ENCODE measurements around the gene ARHGAP6. TPM values are rescaled to one million over a fixed set of nuclear protein-coding genes. Genes with fewer than 3 reads are reported as not detected.

Gene ARHGAP6
- total and polyA plus RNA-seq, 2 of the 4 experiments (the other 2 are of a cell fraction), result 1.4 to 1.8 TPM

- Histone ChIP-seq H4K20me1 (ENCODE audit: insufficient read depth, low read length) (no peaks in the 10 kb centered on the region), H3K79me1 (ENCODE audit: low read depth in 1 of 2, low read length in 2 of 2) (peaks cover under 1 to 5% of the 10 kb centered on the region in 2 experiments; a peak in 3 of 4 replicates), H3K9ac (ENCODE audit: low read depth, low read length) (no peak overlapping the region), H3K18ac (ENCODE audit: low read depth, low read length) (no peak overlapping the region), H2BK20ac (ENCODE audit: low read depth, low read length) (no peak overlapping the region), H3K23ac (ENCODE audit: low read depth, low read length) (no peak overlapping the region), H3K9me3 (ENCODE audit: control insufficient read depth, insufficient read depth, low read length) (no peaks in the 10 kb centered on the region), H4K5ac (ENCODE audit: low read depth, low read length) (no peak overlapping the region), H3K36me3 (ENCODE audit: control insufficient read depth, insufficient read depth, low read length) (peaks cover 31% of the 10 kb centered on the region), H3K4me2 (ENCODE audit: low read depth, low read length) (no peak overlapping the region), H3K4me1 (ENCODE audit: control insufficient read depth, insufficient read depth, low read length) (peaks cover 6% of the 10 kb centered on the region; the same call in 1 of the 2 replicates), H3K4ac (ENCODE audit: low read depth, low read length) (no peak overlapping the region), H3K4me3 (ENCODE audit: insufficient read depth, low read depth, low read length) (no peak overlapping the region), H2BK5ac (ENCODE audit: low read depth, low read length, poor library complexity, severe bottlenecking) (no peak overlapping the region), H4K8ac (ENCODE audit: low read depth in 2 of 2, low read length in 2 of 2) (no peak overlapping the region), H2AK5ac (ENCODE audit: low read depth, low read length) (no peak overlapping the region), H3K27ac (ENCODE audit: insufficient read depth, low read length) (no peak overlapping the region), H3K14ac (replicated peaks; ENCODE audit: low read depth, low read length) (no peak overlapping the region), H2AFZ (replicated peaks; ENCODE audit: low read length, poor library complexity) (no peak overlapping the region), H2BK120ac (ENCODE audit: low read depth, low read length) (no peak overlapping the region), H3K27me3 (ENCODE audit: control insufficient read depth, insufficient read depth, low read length) (no peaks in the 10 kb centered on the region), H2BK15ac (ENCODE audit: low read depth, low read length) (no peak overlapping the region), H3K9me1 (ENCODE audit: insufficient read depth, low read length) (no peaks in the 10 kb centered on the region), H4K91ac (ENCODE audit: insufficient read depth, low read depth, low read length) (no peak overlapping the region), H2AK9ac (replicated peaks; ENCODE audit: low read depth, low read length, poor library complexity) (no peak overlapping the region), H3K56ac (ENCODE audit: extremely low read depth, insufficient read depth, low read length) (no peak overlapping the region)
- ChIA-PET CTCF (no interaction called here), POLR2A (ENCODE audit: unreplicated experiment) (no interaction called here)
- ATAC-seq (ENCODE audit: low read depth) (no peak), DNase-seq (no peak)
- intact Hi-C loops (cut with micrococcal nuclease) (no loop called here), dilution Hi-C loops (cut with HindIII; ENCODE audit: low sequenced_read_pairs, unreplicated experiment) (no loop called here), in situ Hi-C loops (cut with MboI; ENCODE audit: low sequenced_read_pairs) (no loop called here)
- WGBS, 2 experiments (ENCODE audit: extremely low coverage in 2 of 2, insufficient read length in 1 of 2), result 89% methylated on average over 3 of the region's 8 CpGs; no CpG with 5 or more reads in 1 of the 2 experiments
- no TSS peak for BruUV-seq (replicated peaks)
- no peak for TF ChIP-seq MAFK (IDR thresholded peaks at IDR 0.05; ENCODE audit: low read depth, low read length)
- no peak for TF ChIP-seq CTCF (conservative IDR thresholded peaks at IDR 0.05; ENCODE audit: low read depth, low read length)
- TF ChIP-seq CEBPB (IDR thresholded peaks at IDR 0.05; ENCODE audit: low read depth, low read length), result no peak
- no peak for TF ChIP-seq SMC3 (IDR thresholded peaks at IDR 0.05; ENCODE audit: low read depth, low read length)
- TF ChIP-seq NFE2L2 (IDR thresholded peaks at IDR 0.05; ENCODE audit: low read depth, low read length), result no peak
- TF ChIP-seq RFX5 (IDR thresholded peaks at IDR 0.05; ENCODE audit: low read depth, low read length), result no peak
- TF ChIP-seq RAD21 (IDR thresholded peaks at IDR 0.05; ENCODE audit: low read length), result no peak
- TF ChIP-seq BHLHE40 (IDR thresholded peaks at IDR 0.05; ENCODE audit: low read depth, low read length), result no peak
- no peak for TF ChIP-seq FOS (IDR thresholded peaks at IDR 0.05; ENCODE audit: low read depth, low read length)
- no peak for TF ChIP-seq MXI1 (IDR thresholded peaks at IDR 0.05; ENCODE audit: borderline replicate concordance, low read depth, low read length)
These were observed 546.3 kb downstream of the ARHGAP6 start for GRCh38 chrX:11119313-11119943.
